Gastroesophageal sphincter (tissue), 3 donors: Measurements from ENCODE around the gene KCNK15.

Experiments used
- POLR2A ChIP-seq, 2 donors: fragments of 450-650 bp; IDR thresholded peaks; one replicate each; pipeline ENCODE4 v1.6.1; 2017; ENCODE audit warnings: antibody characterized with exemption in 2 of 2, mild to moderate bottlenecking in 2 of 2, moderate library complexity in 1 of 2
- POLR2AphosphoS5 ChIP-seq: sonication (generic); formaldehyde crosslinking; IDR thresholded peaks from one replicate; pipeline ENCODE4 v1.6.1; 2017; ENCODE audit warnings: antibody characterized with exemption
- TF ChIP-seq, protein P1 (sequence below), 4 experiments: fragments of 200-600 bp in 2 of 4; fragments of 450-650 bp in 2 of 4; sonication (generic) in 1 of 4; IDR thresholded peaks; one replicate each; pipeline ENCODE4 v1.5.1; 2017 to 2019; ENCODE audit warnings: antibody characterized with exemption in 4 of 4, mild to moderate bottlenecking in 2 of 4, moderate library complexity in 2 of 4

DNA sequence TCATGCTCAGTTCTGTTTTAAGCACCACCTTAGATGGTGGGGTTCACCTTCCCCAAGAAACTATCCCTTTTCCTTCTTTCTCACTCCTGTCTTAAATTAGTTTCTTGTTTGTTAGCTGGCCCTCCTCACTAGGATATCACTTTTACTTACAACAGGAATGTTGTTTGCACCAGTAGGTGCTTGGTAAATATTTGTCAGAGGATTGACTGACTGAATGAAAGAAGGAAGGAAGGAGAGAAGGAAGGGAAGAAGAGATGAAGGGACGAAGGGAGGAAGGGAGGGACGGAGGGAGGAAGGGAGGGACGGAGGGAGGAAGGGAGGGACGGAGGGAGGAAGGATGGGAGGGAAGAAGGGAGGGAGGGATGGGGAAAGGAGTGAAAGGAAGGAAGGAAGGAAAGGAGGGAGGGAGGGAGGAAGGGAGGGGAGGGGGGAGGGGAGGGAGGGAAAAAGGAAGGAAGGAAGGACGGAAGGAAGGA lies 505 bp upstream of the KCNK15 start:
- TF ChIP-seq, protein P1, sequence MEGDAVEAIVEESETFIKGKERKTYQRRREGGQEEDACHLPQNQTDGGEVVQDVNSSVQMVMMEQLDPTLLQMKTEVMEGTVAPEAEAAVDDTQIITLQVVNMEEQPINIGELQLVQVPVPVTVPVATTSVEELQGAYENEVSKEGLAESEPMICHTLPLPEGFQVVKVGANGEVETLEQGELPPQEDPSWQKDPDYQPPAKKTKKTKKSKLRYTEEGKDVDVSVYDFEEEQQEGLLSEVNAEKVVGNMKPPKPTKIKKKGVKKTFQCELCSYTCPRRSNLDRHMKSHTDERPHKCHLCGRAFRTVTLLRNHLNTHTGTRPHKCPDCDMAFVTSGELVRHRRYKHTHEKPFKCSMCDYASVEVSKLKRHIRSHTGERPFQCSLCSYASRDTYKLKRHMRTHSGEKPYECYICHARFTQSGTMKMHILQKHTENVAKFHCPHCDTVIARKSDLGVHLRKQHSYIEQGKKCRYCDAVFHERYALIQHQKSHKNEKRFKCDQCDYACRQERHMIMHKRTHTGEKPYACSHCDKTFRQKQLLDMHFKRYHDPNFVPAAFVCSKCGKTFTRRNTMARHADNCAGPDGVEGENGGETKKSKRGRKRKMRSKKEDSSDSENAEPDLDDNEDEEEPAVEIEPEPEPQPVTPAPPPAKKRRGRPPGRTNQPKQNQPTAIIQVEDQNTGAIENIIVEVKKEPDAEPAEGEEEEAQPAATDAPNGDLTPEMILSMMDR (IDR thresholded peaks at IDR 0.05) = no peak
- TF ChIP-seq POLR2A (IDR thresholded peaks at IDR 0.05) (no peak), POLR2AphosphoS5 (no peak)
